PC-3 (cell line): ENCODE data around the gene NUP133.

Experiments used
- EZH2 ChIP-seq: fragments of 300-600 bp; sonication (generic); IDR thresholded peaks from one replicate; pipeline ENCODE4 v1.6.1; 2017; ENCODE audit warnings: antibody characterized with exemption, mild to moderate bottlenecking, low read length; ENCODE audit not compliant: unreplicated experiment
- EZH2phosphoT487 ChIP-seq: fragments of 300-600 bp; sonication (generic); IDR thresholded peaks from 2 replicates; pipeline ENCODE4 v1.6.1; 2018; ENCODE audit warnings: mild to moderate bottlenecking, antibody characterized with exemption, low read length, borderline replicate concordance
- TF ChIP-seq, protein P1 (sequence below): fragments of 300-600 bp; sonication (generic); conservative IDR thresholded peaks from 2 replicates; pipeline ENCODE4 v1.5.1; 2017; ENCODE audit warnings: antibody characterized with exemption, low read depth, mild to moderate bottlenecking, low read length

DNA sequence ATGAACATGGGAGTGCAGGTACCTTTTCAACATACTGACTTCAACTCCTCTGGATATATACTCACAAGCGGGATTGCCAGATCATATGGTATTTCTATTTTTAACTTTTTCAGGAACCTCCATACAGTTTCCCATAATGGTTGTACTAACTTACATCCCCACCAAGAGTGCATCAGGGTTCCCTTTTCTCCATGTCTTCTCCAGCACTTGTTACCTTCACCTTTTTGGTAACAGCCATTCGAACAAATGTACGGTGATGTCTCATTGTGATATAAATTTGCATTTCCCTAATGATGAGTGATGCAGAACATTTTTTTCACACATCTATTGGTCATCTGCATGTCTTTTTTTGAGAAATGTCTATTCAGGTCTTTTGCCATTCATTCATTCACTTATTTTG, 48.3 kb downstream of the NUP133 start:
- TF ChIP-seq, protein P1, sequence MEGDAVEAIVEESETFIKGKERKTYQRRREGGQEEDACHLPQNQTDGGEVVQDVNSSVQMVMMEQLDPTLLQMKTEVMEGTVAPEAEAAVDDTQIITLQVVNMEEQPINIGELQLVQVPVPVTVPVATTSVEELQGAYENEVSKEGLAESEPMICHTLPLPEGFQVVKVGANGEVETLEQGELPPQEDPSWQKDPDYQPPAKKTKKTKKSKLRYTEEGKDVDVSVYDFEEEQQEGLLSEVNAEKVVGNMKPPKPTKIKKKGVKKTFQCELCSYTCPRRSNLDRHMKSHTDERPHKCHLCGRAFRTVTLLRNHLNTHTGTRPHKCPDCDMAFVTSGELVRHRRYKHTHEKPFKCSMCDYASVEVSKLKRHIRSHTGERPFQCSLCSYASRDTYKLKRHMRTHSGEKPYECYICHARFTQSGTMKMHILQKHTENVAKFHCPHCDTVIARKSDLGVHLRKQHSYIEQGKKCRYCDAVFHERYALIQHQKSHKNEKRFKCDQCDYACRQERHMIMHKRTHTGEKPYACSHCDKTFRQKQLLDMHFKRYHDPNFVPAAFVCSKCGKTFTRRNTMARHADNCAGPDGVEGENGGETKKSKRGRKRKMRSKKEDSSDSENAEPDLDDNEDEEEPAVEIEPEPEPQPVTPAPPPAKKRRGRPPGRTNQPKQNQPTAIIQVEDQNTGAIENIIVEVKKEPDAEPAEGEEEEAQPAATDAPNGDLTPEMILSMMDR, result no peak
- no peak for TF ChIP-seq EZH2
- no peak for TF ChIP-seq EZH2phosphoT487
